COR-L47 (cell line): Measurements from ENCODE around the gene R3HDM2.

Experiments
- DNase-seq: peaks from one replicate; lab custom pipeline; 2025; lab: John Stamatoyannopoulos, UW

R3HDM2 gene

GRCh38 chr12:57240066-57240921, 190.5 kb downstream of the R3HDM2 start:
- peak; percentile 82 for DNase-seq

DNA sequence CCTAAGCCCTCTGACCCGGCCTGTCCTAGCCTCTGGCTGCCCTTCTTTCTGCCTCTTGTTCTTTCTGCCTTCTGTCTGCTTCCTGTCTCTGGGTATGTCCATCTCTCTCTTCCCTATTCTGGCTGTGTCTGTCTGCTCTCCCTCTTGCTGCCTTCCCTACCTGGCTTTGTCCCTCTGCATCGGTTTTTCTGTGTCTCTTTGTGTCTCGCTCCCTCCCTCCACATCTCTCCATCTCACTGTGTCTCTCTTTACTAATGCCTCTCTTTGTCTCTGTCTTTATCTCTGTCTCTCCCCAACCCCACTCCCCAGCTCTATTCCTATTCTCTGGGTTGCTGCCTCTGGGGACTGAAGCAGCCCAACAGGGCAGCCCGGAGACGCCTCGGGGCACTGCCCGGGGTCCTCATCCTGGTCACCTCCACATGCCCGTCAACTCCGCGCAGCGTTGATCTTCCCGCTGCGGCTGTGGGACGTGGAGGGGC, 191.2 kb downstream of the R3HDM2 start:
- no peak for DNase-seq

DNA sequence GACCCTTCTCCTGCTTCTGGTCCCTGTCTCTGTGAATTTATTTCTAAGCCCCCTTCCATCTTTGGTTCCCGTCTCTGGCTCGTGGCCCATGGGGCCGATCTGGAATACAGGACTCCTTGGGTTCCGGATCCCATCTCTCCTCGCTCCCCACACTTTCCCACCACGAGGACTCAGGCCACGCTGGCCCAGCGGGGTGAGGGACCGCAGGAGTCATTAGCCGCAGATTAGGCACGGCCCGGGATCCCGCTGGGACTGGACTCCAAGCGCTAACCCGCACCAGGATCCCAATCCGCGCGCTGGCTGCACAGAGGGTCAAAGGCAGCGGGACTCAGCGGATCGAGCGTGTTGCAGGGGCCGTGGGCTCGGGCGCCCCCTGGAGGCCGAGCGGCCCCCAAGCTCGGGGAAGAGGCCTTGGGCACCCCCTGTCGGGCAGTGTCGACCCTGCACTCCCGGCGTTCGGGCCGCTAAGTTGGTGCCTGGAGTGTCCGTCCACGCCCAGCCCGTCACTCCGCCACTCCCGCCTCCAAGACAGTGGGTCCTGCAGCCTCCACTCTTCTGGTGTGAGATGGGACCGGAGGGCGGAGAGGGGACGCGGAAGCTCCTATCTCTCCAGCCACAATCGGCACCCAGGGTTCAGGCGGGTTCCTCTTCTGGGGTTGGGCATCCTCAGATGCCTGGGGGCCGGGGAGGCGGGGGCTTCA, 191.8 kb downstream of the R3HDM2 start:
- DNase-seq = peak; percentile 81

- DNase-seq = peak; percentile 44
Observed at GRCh38 chr12:57237932-57238853, 192.7 kb downstream of the R3HDM2 start.

GRCh38 chr12:57237596-57237931, 193.3 kb downstream of the R3HDM2 start:
- no peak for DNase-seq

DNA sequence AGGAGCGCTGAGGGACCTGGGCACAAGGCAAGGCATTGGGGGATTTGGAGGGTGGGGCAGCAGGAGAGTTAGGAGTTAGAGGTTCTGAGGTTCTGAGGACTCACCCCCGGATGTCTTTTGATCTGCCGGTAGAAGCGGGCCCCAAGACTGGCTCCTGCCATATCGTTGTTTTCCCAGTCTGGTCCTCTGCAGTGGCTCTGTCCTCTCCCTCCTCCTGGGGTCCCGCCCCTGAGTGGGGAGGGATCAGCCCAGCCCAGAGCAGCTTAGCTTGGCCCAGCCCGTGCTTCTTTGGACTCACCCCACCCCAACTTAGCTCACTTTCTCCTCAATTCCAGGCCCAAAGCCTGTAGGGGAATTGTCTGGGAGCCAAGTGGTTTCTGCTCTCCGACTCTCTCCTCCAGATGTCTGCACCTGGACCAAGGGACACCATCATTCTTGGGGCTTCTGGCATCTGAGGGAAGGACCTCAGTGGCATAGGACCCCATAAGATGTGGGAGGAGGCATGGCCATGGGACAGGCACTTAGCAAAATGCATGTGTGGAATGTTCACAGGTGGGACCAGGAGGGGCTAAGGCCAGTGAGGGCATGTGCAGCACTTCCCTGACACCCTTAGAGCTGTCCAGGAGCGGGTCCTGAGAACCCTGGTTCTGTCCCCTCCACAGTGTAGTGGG, 193.8 kb downstream of the R3HDM2 start:
- no peak for DNase-seq

GRCh38 chr12:57236201-57236924, 194.5 kb downstream of the R3HDM2 start:
- no peak for DNase-seq

DNA sequence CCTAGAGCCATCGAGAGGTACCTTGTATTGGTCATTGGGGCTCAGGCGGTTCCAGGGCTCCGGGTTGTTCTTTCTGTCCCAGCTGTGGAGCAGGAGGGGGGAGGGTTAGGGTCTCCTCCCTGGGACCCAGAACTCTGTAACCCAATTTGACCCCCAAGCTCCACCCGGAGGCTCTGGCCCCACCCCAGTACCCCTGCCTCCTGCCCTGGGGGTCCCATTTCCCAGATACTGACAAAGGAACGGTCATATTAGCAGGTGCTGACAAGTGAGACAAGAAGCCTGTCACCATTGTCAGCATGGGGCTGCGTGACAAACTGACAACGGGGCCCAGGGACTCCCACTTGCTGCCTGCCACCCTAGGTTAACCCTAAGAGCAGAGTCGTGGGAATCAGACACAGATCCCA, 195.1 kb downstream of the R3HDM2 start:
- DNase-seq = no peak

DNA sequence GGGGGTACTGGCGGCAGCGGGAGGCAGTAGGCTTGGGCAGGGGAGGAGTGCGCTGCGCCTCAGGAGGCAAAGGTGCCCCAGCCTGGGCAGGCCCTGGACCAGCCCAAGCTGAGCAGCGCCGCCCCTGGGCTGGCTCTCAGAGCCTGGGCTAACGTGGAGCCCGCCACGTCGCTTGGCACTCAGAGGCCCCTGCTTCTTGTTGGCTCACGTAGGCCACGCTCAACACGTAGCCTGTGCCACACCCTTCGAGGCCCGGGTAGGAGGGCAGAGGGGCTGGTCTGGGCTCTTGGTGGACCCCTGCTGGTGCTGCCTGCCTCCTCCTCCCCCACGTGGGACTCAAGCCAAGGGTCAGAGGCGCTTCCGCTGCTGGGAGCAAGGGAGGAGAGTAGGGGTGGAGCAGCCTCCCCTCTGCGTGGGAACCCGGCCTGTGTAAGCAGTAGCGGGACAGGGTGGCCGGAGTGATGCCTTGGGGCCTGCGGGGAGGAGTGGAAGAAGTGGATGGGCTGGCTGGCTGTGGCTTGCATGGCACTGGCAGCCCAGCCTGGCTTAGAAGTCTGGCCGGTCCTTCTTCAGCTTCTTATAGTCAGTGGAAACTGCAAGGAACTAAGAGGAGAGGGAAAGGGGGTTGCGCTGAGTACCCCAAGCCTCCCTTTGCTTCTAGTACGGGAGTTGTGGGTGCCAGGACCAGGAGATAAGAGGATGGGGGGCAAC, 195.7 kb downstream of the R3HDM2 start:
- DNase-seq = no peak

DNA sequence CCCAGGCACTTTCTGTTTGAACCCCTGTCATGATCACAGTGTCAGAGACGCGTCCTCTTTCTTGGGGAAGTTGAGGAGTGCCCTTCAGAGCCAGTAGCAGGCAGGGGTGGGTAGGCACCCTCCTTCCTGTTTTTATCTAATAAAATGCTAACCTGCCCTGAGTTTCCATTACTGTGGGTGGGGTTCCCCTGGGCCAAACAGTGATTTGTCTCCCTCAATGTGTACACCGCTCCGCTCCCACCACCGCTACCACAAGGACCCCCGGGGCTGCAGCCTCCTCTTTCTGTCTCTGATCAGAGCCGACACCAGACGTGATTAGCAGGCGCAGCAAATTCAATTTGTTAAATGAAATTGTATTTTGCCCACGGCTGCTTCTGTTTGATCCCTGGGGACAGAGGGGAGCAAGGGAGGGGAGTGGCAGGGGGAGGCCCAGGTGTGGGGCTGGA, 196.2 kb downstream of the R3HDM2 start:
- no peak for DNase-seq

- no peak for DNase-seq
Observed at GRCh38 chr12:57234233-57234570, 196.6 kb downstream of the R3HDM2 start.

- DNase-seq = no peak
Observed at GRCh38 chr12:57233357-57234232, 197.2 kb downstream of the R3HDM2 start.

- no peak for DNase-seq
Observed at GRCh38 chr12:57232156-57232756, 198.6 kb downstream of the R3HDM2 start.

DNA sequence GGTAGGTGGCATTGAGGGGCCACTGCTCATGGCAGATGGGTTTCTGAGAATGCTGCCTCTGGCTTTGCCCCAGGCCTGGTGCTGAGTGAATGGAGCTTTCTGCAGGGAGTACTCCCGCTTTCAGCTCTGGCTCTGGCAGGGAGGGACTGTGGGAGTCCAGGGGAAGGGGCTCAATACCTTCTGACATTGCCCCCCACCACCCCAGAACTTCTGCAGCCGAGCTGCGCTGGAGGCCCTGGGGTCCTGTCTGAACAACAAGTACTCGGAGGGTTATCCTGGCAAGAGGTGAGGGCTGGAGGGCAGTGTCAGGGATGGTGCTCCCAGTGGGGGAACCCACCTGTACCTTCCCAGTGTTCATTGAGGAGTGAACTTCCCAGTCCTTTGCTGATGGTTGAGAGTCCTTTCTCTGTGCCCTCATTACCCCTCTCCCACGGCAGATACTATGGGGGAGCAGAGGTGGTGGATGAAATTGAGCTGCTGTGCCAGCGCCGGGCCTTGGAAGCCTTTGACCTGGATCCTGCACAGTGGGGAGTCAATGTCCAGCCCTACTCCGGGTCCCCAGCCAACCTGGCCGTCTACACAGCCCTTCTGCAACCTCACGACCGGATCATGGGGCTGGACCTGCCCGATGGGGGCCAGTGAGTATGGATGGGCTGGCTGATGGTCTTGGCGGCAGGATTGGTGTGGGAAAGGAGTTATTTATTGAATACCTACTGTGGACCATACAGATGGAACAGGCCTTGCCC, 199.4 kb downstream of the R3HDM2 start:
- no peak for DNase-seq

DNA sequence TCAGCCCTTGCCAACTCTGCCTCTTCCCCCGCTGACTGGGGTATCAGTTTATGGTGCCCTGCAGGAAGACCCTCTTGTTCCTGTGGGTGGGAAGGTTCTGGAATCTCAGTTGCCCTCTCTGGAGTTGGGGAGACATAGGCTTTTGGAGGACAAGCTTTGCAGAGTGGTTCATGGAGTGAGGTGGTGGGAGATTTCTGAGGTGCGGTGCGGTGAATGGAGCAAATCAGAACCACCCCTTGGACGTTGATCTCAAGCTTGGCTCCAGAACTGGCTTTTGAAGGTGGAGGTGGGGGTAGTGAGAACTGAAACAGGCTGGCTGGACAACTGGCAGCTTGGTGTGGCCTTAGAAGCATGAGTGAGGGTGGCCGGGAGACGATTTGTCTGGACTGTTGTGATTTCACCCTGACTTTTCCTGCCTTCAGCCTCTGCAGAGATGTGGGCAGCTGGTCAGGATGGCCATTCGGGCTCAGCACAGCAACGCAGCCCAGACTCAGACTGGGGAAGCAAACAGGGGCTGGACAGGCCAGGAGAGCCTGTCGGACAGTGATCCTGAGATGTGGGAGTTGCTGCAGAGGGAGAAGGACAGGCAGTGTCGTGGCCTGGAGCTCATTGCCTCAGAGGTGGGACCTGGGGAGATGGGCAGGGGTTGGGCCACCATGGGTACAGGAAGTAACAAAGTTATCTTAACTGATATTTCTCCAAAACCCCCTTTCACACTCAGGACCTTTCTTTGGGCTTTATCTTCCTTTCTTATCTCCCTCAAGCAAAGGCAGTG, 200.3 kb downstream of the R3HDM2 start:
- DNase-seq = no peak

DNA sequence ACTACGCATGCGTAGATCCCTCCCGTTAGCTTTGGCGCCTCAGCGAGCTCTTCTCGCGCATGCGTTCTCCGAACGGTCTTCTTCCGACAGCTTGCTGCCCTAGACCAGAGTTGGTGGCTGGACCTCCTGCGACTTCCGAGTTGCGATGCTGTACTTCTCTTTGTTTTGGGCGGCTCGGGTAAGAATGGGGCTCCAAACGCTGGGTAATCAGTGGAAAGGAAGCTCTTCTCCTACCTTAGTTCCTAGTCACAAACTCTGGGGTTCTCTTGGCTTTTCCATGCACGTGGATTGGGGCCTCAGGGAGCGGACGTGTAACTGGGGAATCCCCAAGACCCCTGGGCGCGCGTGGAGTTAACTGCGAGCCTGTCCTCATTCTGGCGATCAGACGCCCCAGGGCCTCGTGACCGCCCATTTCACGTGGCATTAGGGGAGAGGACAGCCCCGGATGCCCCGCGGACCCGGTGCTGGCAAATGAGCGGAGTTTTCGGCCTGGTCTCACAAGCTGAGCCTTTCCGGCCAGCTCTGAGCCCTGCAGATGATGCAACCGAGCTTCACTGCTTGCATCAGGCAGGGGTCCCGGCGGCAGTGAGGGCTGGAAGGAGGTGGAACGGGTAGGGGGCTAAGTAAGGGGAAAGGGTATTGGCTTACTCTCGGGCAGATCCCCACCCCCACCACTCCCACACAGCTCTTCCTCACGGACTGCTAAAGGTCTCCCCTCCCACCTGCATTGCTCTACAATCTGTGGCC, 201.0 kb downstream of the R3HDM2 start, which contains the start of gene SHMT2:
SHMT2 (plus strand) TSS at position 78 of the 747 bp plus-strand sequence; CDS start at position 146, 68 bp downstream.
- peak; percentile 93 for DNase-seq
